Muscle of leg (tissue), 11 donors: ENCODE measurements around the gene BGN. TPM values are rescaled to one million over a fixed set of nuclear protein-coding genes. Genes with fewer than 3 reads are reported as not detected.

Experiments
- DNase-seq: peaks from one replicate; pipeline ENCODE4 v3.0.0; 2013
- H3K27ac ChIP-seq: one replicate; pipeline ENCODE4 v1.5.1; 2013; ENCODE audit warnings: mild to moderate bottlenecking, low read length, control low read depth
- H3K27me3 ChIP-seq: one replicate; pipeline ENCODE4 v1.6.1; 2013; ENCODE audit warnings: low read length; ENCODE audit not compliant: control insufficient read depth, insufficient read depth
- H3K36me3 ChIP-seq: one replicate; pipeline ENCODE4 v1.6.1; 2013; ENCODE audit warnings: low read length; ENCODE audit not compliant: control insufficient read depth, insufficient read depth
- H3K4me1 ChIP-seq: one replicate; pipeline ENCODE4 v1.6.1; 2013; ENCODE audit warnings: low read length; ENCODE audit not compliant: control insufficient read depth, insufficient read depth
- H3K4me3 ChIP-seq: one replicate; pipeline ENCODE4 v1.5.1; 2013; ENCODE audit warnings: low read length, control low read depth
- H3K9me3 ChIP-seq: replicated peaks from 2 replicates; pipeline ENCODE4 v1.6.1; 2013; ENCODE audit warnings: low read depth, low read length; ENCODE audit not compliant: control insufficient read depth
- WGBS: methylation state at CpG from one replicate; pipeline ENCODE4 v1.1.5; 2013; ENCODE audit warnings: missing lambda C conversion rate; ENCODE audit not compliant: insufficient coverage; 5-methylcytosine and 5-hydroxymethylcytosine counted together
- polyA plus RNA-seq, 8 donors: library from polyadenylated mRNA; unstranded; fragments of 120-200 nt; gene quantifications; one replicate each; pipeline versions ENCODE4 v1.2.1 to v1.2.3, GENCODE V29; 2013; ENCODE audit warnings: inconsistent platforms in 1 of 8, low replicate concordance in 1 of 8; ENCODE audit not compliant: insufficient read length in 8 of 8, insufficient read depth in 1 of 8
- total RNA-seq: library from RNA; stranded (reverse); fragments of 120-200 nt; gene quantifications from one replicate; pipeline ENCODE4 v1.2.4, GENCODE V29; 2013

BGN gene
- total and polyA plus RNA-seq, 9 donors = 39.7 to 238 (median 152) TPM

DNA sequence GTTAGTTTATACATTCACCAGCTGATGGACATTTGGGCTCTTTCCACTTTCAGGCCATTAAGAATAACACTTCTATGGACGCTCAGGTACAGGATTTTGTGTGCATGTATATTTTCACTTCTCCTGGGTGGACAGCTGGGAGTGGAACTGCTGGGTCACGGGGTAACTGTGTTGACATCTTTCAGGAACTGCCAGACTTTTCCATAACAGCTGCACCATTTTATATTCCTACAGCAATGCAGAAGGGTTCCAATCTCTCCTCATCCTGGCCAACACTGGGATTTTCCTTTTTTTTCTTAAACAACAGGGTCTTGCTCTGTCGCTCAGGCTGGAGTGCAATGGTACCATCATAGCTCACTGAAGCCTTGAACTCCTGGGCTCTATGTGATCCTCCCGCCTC lies 36.3 kb upstream of the BGN start:
- Histone ChIP-seq H3K9me3 (no peaks in the 10 kb centered on the region), H3K4me3 (no peak overlapping the region), H3K27ac (peak overlapping the region; percentile 76), H3K27me3 (peaks cover 2% of the 10 kb centered on the region), H3K4me1 (peaks cover 70% of the 10 kb centered on the region), H3K36me3 (peaks cover 15% of the 10 kb centered on the region)
- WGBS = 88% methylated on average over 2 of the region's 4 CpGs
- peak; percentile 63 for DNase-seq

DNA sequence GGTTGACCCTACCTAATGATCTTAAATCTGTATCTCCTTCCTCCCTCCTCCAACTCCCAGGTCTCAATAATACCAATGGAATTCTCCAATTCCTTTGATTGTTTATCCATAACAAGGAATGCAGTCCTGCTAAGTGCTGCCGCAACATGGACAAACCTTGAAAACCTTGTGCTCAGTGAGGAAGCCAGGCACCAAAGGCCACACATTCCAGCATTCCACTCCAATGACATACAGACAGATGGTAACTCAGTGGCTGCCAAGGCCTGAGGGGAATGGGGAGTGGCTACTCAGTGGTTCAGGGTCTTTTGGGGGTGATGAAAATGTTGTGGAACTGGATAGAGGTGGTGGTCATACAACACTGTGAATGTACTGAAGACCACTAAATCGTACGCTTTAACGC lies 34.8 kb upstream of the BGN start:
- WGBS = 88% methylated on average over 3 of the region's 4 CpGs
- peak overlapping the region; percentile 57 for H3K27ac ChIP-seq
- H3K36me3 ChIP-seq = peaks cover 12% of the 10 kb centered on the region
- peaks cover 60% of the 10 kb centered on the region for H3K4me1 ChIP-seq
- no peaks in the 10 kb centered on the region for H3K9me3 ChIP-seq
- peaks cover 2% of the 10 kb centered on the region for H3K27me3 ChIP-seq
- DNase-seq = peak; percentile 61
- no peak overlapping the region for H3K4me3 ChIP-seq

DNA sequence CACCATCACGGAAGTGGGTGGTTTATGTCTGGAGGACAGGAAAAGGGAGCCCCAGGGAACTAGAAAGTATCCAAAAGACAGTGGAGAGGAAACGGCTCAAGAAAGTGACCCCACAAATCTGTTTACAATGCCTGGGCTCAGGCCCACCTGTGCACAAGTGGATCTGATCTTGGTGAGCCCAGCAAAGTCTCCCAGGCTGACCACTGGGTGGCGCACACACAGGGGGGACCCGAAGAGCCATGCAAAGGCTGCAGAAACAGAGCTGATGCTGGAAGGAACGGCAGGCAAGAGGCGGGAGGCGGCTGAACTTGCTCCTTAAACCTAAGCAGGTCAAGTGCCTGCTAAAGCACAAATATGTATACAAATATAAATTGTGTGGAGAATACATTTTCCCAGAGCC lies 34.0 kb upstream of the BGN start:
- 42% methylated on average over 4 of the region's 7 CpGs for WGBS
- peak overlapping the region; percentile 37 for H3K27ac ChIP-seq
- H3K36me3 ChIP-seq = peaks cover 8% of the 10 kb centered on the region
- peaks cover 2% of the 10 kb centered on the region for H3K27me3 ChIP-seq
- no peaks in the 10 kb centered on the region for H3K9me3 ChIP-seq
- DNase-seq = peak; percentile 64
- peaks cover 51% of the 10 kb centered on the region for H3K4me1 ChIP-seq
- H3K4me3 ChIP-seq = no peak overlapping the region

DNA sequence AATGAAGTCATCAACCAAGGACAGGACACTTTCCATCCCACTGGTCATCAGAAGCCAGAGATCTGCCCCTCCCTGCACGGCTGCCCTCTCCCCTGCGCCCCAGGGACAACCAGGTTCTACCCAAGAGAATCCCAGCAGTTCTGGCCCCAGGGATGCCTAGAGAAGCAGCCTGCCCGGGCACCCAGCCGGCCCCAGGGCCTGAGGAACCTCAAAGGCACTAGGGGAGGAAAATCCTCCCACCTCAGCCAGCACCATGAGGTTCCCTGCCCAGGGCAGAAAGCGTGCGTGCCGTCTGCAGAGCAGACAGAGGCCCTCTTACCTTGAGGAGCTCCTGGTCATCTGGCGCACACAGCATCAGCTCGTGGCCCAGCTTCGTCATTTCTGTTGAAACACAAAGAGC lies 32.5 kb upstream of the BGN start:
- H3K9me3 ChIP-seq = no peaks in the 10 kb centered on the region
- no peak for DNase-seq
- no peak overlapping the region for H3K27ac ChIP-seq
- H3K36me3 ChIP-seq = peaks cover 8% of the 10 kb centered on the region
- peaks cover 39% of the 10 kb centered on the region for H3K4me1 ChIP-seq
- H3K4me3 ChIP-seq = no peak overlapping the region
- peaks cover 2% of the 10 kb centered on the region for H3K27me3 ChIP-seq
- 86% methylated on average over 10 of the region's 10 CpGs for WGBS

DNA sequence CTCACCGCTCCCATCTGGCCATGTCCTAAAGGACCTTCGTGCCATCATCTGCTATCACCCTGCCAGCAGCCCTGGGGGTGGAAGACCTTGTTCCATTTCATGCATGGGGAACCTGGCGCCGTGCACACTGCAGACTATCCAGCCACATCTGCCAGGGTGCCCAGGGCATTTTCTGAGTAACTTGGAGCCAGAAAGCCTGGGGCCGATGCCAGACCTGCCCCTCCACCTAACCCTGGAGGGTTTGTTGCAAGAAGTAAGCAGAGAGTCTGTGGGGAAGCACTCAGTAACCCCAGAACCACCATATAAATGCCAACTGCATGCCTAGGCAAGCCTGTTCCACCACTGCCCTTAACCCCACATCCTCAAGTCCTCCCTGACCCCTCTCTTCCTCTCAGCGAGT lies 31.7 kb upstream of the BGN start:
- H3K36me3 ChIP-seq = peaks cover 8% of the 10 kb centered on the region
- H3K27me3 ChIP-seq = peaks cover 2% of the 10 kb centered on the region
- DNase-seq = no peak
- H3K4me3 ChIP-seq = no peak overlapping the region
- no peak overlapping the region for H3K27ac ChIP-seq
- WGBS = 67% methylated on average over 1 of the region's 6 CpGs
- H3K9me3 ChIP-seq = no peaks in the 10 kb centered on the region
- H3K4me1 ChIP-seq = peaks cover 39% of the 10 kb centered on the region

DNA sequence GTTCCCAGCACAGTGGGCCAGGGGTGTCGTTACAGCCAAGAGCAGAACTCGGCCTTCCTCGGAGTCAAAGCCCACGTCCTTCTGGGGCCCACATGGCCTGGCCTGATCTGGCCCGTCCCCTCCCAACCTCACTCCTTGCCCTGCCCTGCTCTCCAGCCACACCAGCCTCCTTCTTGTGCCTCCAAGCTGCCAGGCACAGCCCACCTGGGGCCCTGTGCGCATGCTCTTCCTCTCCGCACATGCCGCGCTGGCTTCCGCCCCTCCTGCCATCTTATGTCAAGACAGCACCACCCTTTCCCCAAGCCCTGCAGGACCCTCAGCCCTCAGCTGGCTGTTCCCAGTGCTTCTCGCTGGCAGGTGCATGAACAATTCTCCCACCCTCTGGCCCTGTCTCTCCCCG lies 31.2 kb upstream of the BGN start:
- Histone ChIP-seq H3K36me3 (peaks cover 11% of the 10 kb centered on the region), H3K4me1 (peaks cover 39% of the 10 kb centered on the region), H3K27me3 (peaks cover 2% of the 10 kb centered on the region), H3K9me3 (no peaks in the 10 kb centered on the region), H3K27ac (no peak overlapping the region), H3K4me3 (no peak overlapping the region)
- 74% methylated on average over 12 of the region's 12 CpGs for WGBS
- no peak for DNase-seq

DNA sequence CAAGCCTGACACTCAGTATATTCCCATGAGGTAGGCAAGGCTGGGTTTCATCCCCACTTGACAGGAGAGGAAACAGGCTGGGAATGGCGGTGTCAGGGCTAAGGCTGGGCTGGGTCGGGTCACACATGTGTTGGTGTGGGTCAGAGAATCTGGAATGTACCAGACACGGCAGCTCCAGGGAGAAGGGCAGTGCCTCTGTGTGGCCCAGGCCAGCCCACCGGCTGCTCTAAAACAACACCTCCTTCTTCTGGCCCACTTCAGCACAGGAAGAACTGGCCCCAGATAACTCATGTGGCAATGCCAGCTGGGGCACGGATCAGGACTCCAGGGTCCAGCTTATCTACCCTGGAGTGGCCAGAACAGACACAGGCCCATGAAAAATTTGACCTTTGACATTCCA lies 30.7 kb upstream of the BGN start:
- 74% methylated on average over 2 of the region's 5 CpGs for WGBS
- Histone ChIP-seq H3K27me3 (no peaks in the 10 kb centered on the region), H3K27ac (no peak overlapping the region), H3K4me3 (no peak overlapping the region), H3K4me1 (peaks cover 40% of the 10 kb centered on the region), H3K9me3 (no peaks in the 10 kb centered on the region), H3K36me3 (peaks cover 14% of the 10 kb centered on the region)
- no peak for DNase-seq

DNA sequence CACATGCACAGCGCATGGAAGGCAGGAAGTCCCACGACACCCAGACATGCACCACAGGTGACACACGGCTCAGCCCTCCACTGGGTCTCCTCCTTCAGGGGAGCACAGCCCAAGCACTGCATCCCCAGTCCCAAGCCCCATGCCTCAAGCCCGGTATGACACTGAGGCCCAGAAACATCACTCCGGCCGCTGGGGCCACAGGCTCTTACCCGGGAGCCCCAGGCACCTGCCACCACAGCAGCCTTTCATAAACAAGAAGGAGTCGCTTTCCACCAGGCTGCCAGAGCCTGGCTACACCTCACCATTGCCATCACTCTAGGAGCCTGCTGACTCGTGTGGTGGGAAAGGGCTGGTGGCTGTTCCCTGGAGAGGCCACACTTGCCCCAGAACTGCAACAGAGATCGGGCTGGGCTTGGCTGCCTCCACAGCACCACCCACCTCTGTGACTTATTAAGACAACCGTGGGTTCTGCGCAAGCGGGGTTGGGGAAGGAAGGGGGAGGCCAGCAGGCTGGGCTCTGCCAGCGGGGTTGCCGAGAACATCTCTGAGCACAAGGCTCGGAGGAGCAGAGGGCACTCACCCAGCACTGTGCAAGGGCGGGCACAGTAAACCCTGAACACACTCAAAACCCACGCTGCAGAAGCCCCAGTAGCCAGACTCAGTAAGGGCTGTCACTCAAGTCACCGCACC lies 28.9 kb upstream of the BGN start:
- no peaks in the 10 kb centered on the region for H3K27me3 ChIP-seq
- DNase-seq = no peak
- H3K9me3 ChIP-seq = no peaks in the 10 kb centered on the region
- H3K36me3 ChIP-seq = peaks cover 14% of the 10 kb centered on the region
- 83% methylated on average over 16 of the region's 19 CpGs for WGBS
- H3K4me1 ChIP-seq = peaks cover 33% of the 10 kb centered on the region
- H3K27ac ChIP-seq = no peak overlapping the region
- H3K4me3 ChIP-seq = no peak overlapping the region

DNA sequence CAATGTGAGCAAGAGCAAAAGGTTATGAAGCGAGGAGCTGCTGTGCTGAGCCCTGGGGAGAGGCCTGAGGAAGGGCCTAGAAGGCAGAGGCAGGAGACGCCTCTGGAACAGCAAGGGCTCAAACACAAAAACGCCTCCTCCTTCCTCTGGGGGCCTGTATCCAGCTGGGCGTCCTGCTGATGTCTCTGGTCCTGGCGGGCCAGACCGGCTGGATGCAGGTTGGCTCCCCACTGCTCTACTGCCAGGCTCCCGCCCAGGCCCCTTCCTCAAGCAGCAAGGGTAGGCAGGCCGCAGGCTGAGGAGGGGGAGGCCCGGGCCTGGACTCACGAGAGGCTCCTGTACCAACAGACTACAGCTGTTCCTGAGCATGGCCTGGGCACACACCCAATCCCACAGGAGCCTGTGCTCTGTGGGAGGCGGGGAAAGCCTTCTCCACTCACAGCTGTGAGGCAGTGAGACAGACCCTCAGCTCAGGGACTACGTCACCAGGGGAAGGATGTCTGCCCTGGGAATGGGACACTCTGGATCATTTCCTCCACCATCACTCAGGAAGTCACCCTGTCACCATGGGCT lies 26.7 kb upstream of the BGN start:
- H3K4me3 ChIP-seq = no peak overlapping the region
- DNase-seq = no peak
- WGBS = 67% methylated on average over 11 of the region's 12 CpGs
- H3K4me1 ChIP-seq = peaks cover 34% of the 10 kb centered on the region
- no peaks in the 10 kb centered on the region for H3K27me3 ChIP-seq
- no peaks in the 10 kb centered on the region for H3K9me3 ChIP-seq
- H3K27ac ChIP-seq = peak overlapping the region; percentile 72
- H3K36me3 ChIP-seq = peaks cover 8% of the 10 kb centered on the region

DNA sequence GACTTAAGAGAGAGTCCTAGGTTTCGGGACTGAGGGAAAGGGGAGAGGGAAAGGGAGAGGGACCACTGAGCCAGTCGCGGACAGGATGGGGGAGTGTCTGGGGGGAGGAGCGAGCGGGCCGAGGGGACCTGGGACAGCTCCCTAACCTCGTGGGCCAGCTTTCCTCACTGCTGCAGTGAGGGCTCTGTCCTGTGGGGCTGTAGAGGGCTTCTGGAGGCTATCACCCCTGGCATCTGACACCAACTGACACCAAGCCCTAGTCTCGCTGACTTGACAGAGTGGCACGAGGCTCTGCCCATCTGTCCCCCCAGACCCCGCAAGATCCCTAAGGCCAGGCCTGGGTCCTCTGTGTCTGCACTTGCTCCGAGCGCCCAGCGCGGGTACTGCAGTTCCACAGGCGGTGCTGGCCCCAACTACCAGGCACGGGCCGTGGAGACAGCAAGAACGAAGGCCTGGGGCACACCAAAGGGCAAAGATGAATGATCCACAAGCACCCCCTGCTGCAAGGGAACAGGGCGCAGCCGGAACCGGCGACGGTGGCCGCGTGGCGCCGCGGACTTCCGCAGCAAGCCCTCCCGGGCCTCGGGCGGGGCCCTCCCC lies 24.9 kb upstream of the BGN start:
- Histone ChIP-seq H3K9me3 (no peaks in the 10 kb centered on the region), H3K27ac (peak overlapping the region; percentile 77), H3K27me3 (no peaks in the 10 kb centered on the region), H3K4me1 (peaks cover 43% of the 10 kb centered on the region), H3K36me3 (peaks cover 6% of the 10 kb centered on the region), H3K4me3 (peak overlapping the region; percentile 61)
- WGBS = 19% methylated on average over 29 of the region's 32 CpGs
- DNase-seq = no peak
